LNCaP clone FGC (cell line): ENCODE measurements around the gene RNH1.

ENCODE experiments used
- DNase-seq: peaks from one replicate; pipeline ENCODE4 v3.0.0-alpha.2; 2011; ENCODE audit warnings: low read depth
- H3K4me3 ChIP-seq: 2 replicates; pipeline ENCODE4 v1.5.1; 2011; ENCODE audit warnings: mild to moderate bottlenecking, low read depth, low read length, control low read depth
- CTCF ChIP-seq: IDR thresholded peaks from 2 replicates; pipeline ENCODE4 v1.5.1; 2012; ENCODE audit warnings: mild to moderate bottlenecking; ENCODE audit not compliant: control insufficient read depth, insufficient read depth; ENCODE audit errors: extremely low read depth

The RNH1 gene

GRCh38 chr11:533586-534395 is 26.7 kb upstream of the RNH1 start:
- no peak for TF ChIP-seq CTCF
- peak overlapping the region; percentile 89 for H3K4me3 ChIP-seq
- no peak for DNase-seq

- DNase-seq, result no peak
- TF ChIP-seq CTCF, result no peak
- no peak overlapping the region for H3K4me3 ChIP-seq
Measured at GRCh38 chr11:532986-533585, 26.0 kb upstream of the RNH1 start.

- no peak for DNase-seq
- TF ChIP-seq CTCF, result no peak
Measured at GRCh38 chr11:532527-532985, 25.5 kb upstream of the RNH1 start.

GRCh38 chr11:531919-532526 is 25.0 kb upstream of the RNH1 start:
- no peak overlapping the region for H3K4me3 ChIP-seq
- TF ChIP-seq CTCF, result no peak
- DNase-seq, result no peak

More at GRCh38 chr11:532527-532985, 25.5 kb upstream of the RNH1 start:
- H3K4me3 ChIP-seq, result no peak overlapping the region

- no peak overlapping the region for H3K4me3 ChIP-seq
- TF ChIP-seq CTCF, result no peak
- DNase-seq, result no peak
Measured at GRCh38 chr11:530960-531831, 24.2 kb upstream of the RNH1 start.

- no peak for TF ChIP-seq CTCF
- DNase-seq, result no peak
- no peak overlapping the region for H3K4me3 ChIP-seq
Measured at GRCh38 chr11:529728-530411, 22.8 kb upstream of the RNH1 start.
